HUES6 (cell line): ENCODE results near the gene GMNN.

Source experiments
- H3K27ac ChIP-seq: 2 replicates; pipeline ENCODE4 v1.7.0; 2013; ENCODE audit warnings: low read depth, mild to moderate bottlenecking, low read length, inconsistent platforms
- H3K27me3 ChIP-seq: 2 replicates; pipeline ENCODE4 v1.6.1; 2013; ENCODE audit warnings: low read length; ENCODE audit not compliant: control insufficient read depth, insufficient read depth
- H3K36me3 ChIP-seq: 2 replicates; pipeline ENCODE4 v1.6.1; 2013; ENCODE audit warnings: low read length; ENCODE audit not compliant: control insufficient read depth, insufficient read depth
- H3K4me1 ChIP-seq: 2 replicates; pipeline ENCODE4 v1.6.1; 2013; ENCODE audit warnings: low read length; ENCODE audit not compliant: control insufficient read depth, insufficient read depth
- H3K4me3 ChIP-seq: 2 replicates; pipeline ENCODE4 v1.5.1; 2013; ENCODE audit warnings: low read depth, low read length
- H3K9ac ChIP-seq: one replicate; pipeline ENCODE4 v1.6.1; 2013; ENCODE audit warnings: mild to moderate bottlenecking, low read length
- H3K9me3 ChIP-seq: 2 replicates; pipeline ENCODE4 v1.6.1; 2013; ENCODE audit warnings: low read depth, low read length; ENCODE audit not compliant: control insufficient read depth, insufficient read depth

The GMNN gene

DNA sequence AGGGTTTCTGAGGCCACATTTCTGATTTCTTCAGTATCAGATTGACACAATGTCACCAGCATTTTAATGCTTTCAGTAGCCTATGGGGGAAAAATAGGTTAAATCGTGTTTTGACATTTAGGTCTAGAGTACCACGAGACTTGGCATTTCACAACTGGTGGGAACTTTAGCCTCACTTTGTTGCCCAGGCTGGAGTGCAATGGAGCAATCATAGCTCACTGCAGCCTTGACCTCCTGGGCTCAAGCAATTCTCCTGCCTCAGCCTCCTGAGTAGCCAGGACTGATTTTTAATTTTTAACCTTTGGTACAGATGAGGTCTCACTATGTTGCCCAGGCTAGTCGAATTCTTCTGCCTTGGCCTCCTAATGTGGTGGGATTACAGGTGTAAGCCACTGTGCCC is 35.0 kb downstream of the GMNN start:
- no peak overlapping the region for H3K4me3 ChIP-seq
- no peak overlapping the region for H3K27ac ChIP-seq
- no peaks in the 10 kb centered on the region for H3K9me3 ChIP-seq
- no peak overlapping the region for H3K9ac ChIP-seq
- no peaks in the 10 kb centered on the region for H3K27me3 ChIP-seq
- H3K4me1 ChIP-seq: no peaks in the 10 kb centered on the region
- no peaks in the 10 kb centered on the region for H3K36me3 ChIP-seq

GRCh38 chr6:24818346-24818745 is 43.6 kb downstream of the GMNN start:
- no peak overlapping the region for H3K9ac ChIP-seq
- no peak overlapping the region for H3K4me3 ChIP-seq
- peaks cover 12% of the 10 kb centered on the region for H3K4me1 ChIP-seq
- no peaks in the 10 kb centered on the region for H3K36me3 ChIP-seq
- no peaks in the 10 kb centered on the region for H3K27me3 ChIP-seq
- 0 out of 2 replicates have a peak, but pooled peaks cover 3% of the 10 kb centered on the region for H3K9me3 ChIP-seq
- no peak overlapping the region for H3K27ac ChIP-seq

GRCh38 chr6:24821860-24822444 is 47.2 kb downstream of the GMNN start:
- Histone ChIP-seq H3K27ac (no peak overlapping the region), H3K9ac (no peak overlapping the region), H3K4me1 (peaks cover 12% of the 10 kb centered on the region), H3K27me3 (no peaks in the 10 kb centered on the region), H3K36me3 (no peaks in the 10 kb centered on the region), H3K9me3 (0 out of 2 replicates have a peak, but pooled peaks cover 3% of the 10 kb centered on the region), H3K4me3 (no peak overlapping the region)

GRCh38 chr6:24822696-24823095 is 48.0 kb downstream of the GMNN start:
- Histone ChIP-seq H3K27ac (no peak overlapping the region), H3K27me3 (no peaks in the 10 kb centered on the region), H3K4me3 (no peak overlapping the region), H3K4me1 (peaks cover 16% of the 10 kb centered on the region), H3K9me3 (0 out of 2 replicates have a peak, but pooled peaks cover 2% of the 10 kb centered on the region), H3K36me3 (no peaks in the 10 kb centered on the region), H3K9ac (no peak overlapping the region)

- H3K9me3 ChIP-seq: no peaks in the 10 kb centered on the region
- H3K4me3 ChIP-seq: no peak overlapping the region
- no peaks in the 10 kb centered on the region for H3K36me3 ChIP-seq
- H3K27ac ChIP-seq: no peak overlapping the region
- H3K27me3 ChIP-seq: no peaks in the 10 kb centered on the region
- peaks cover 12% of the 10 kb centered on the region for H3K4me1 ChIP-seq
- no peak overlapping the region for H3K9ac ChIP-seq
Measured at GRCh38 chr6:24823185-24823584, 48.4 kb downstream of the GMNN start.

GRCh38 chr6:24824142-24824938 is 49.6 kb downstream of the GMNN start:
- H3K4me1 ChIP-seq: peaks cover 7% of the 10 kb centered on the region; the same call in 1 of the 2 replicates
- no peaks in the 10 kb centered on the region for H3K9me3 ChIP-seq
- H3K36me3 ChIP-seq: no peaks in the 10 kb centered on the region
- H3K4me3 ChIP-seq: no peak overlapping the region
- H3K27ac ChIP-seq: no peak overlapping the region
- H3K27me3 ChIP-seq: no peaks in the 10 kb centered on the region
- H3K9ac ChIP-seq: no peak overlapping the region

- H3K9ac ChIP-seq: no peak overlapping the region
Measured at GRCh38 chr6:24825130-24825630, 50.4 kb downstream of the GMNN start.

GRCh38 chr6:24827162-24827561 is 52.4 kb downstream of the GMNN start:
- no peaks in the 10 kb centered on the region for H3K27me3 ChIP-seq
- no peak overlapping the region for H3K4me3 ChIP-seq
- H3K36me3 ChIP-seq: no peaks in the 10 kb centered on the region
- peaks cover 14% of the 10 kb centered on the region for H3K4me1 ChIP-seq
- no peaks in the 10 kb centered on the region for H3K9me3 ChIP-seq
- H3K9ac ChIP-seq: no peak overlapping the region
- no peak overlapping the region for H3K27ac ChIP-seq

More at GRCh38 chr6:24825130-24825630, 50.4 kb downstream of the GMNN start:
- Histone ChIP-seq H3K4me1 (peaks cover 14% of the 10 kb centered on the region; the same call in 1 of the 2 replicates), H3K4me3 (no peak overlapping the region), H3K9me3 (no peaks in the 10 kb centered on the region), H3K27ac (no peak overlapping the region), H3K27me3 (no peaks in the 10 kb centered on the region), H3K36me3 (no peaks in the 10 kb centered on the region)

DNA sequence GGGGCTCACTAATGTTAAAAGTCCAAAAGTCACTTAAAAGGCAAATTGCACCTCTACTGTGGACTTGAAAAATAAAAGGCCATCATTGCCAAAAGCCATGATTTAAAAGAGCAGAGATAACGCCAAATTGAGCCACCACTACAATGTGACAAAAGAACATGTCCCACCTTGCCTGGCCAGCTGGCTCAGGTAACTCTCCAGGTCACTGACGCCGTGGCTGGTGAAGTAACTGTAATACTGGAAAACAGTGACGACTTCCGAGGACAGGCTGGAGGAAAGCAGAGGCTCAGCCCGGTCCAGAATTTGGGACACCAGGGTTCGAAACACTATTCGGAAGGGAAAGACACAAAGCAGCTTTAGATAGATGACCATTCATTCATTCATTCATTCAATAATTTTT is 53.2 kb downstream of the GMNN start:
- H3K4me3 ChIP-seq: no peak overlapping the region
- no peak overlapping the region for H3K9ac ChIP-seq
- H3K9me3 ChIP-seq: no peaks in the 10 kb centered on the region
- H3K27me3 ChIP-seq: no peaks in the 10 kb centered on the region
- H3K36me3 ChIP-seq: no peaks in the 10 kb centered on the region
- peaks cover 14% of the 10 kb centered on the region for H3K4me1 ChIP-seq
- H3K27ac ChIP-seq: no peak overlapping the region

DNA sequence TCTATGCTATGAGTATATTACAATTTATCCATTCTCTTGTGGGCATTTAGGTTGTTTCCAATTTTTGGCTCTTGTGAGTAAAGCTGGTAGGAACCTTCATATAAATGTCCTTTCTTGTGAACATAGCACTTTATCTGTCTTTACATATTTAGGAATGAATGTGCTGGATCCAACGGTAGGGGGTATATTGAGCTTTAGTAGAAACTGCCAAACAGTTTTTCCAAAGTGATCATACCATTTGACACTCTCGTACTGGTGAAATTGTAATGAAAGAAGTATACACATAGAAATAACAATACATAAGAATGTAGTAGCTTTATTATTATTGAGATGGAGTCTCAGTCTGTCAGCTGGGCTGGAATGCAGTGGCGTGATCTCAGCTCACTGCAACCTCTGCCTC is 54.9 kb downstream of the GMNN start:
- no peaks in the 10 kb centered on the region for H3K36me3 ChIP-seq
- no peak overlapping the region for H3K27ac ChIP-seq
- peaks cover 14% of the 10 kb centered on the region for H3K4me1 ChIP-seq
- no peaks in the 10 kb centered on the region for H3K9me3 ChIP-seq
- no peak overlapping the region for H3K4me3 ChIP-seq
- H3K9ac ChIP-seq: no peak overlapping the region
- no peaks in the 10 kb centered on the region for H3K27me3 ChIP-seq
